Keratinocyte (primary cell): ENCODE results near the gene SPECC1. TPM values are rescaled to one million over a fixed set of nuclear protein-coding genes. Genes with fewer than 3 reads are reported as not detected.

ENCODE experiments used
- DNase-seq: peaks from one replicate; pipeline ENCODE4 v3.0.0-alpha.2; 2011; ENCODE audit warnings: low read depth, missing footprints, low spot score
- FAIRE-seq: peaks from 2 replicates; lab custom pipeline; 2011; peaks lifted over from hg19 to GRCh38; lab: Jason Lieb, UNC
- H2AFZ ChIP-seq: 2 replicates; pipeline ENCODE4 v1.6.0; 2012; ENCODE audit warnings: low read length, control low read depth, inconsistent platforms; ENCODE audit not compliant: control insufficient read depth
- H3K27ac ChIP-seq: 2 replicates; pipeline ENCODE4 v1.5.1; 2011; ENCODE audit warnings: low read length; ENCODE audit not compliant: control insufficient read depth, insufficient read depth
- H3K27me3 ChIP-seq: 3 replicates; pipeline ENCODE4 v1.6.0; 2011; ENCODE audit warnings: low read length; ENCODE audit not compliant: control insufficient read depth, insufficient read depth; ENCODE audit errors: extremely low read depth
- H3K36me3 ChIP-seq, 2 experiments: 2 replicates in 1 of 2; 3 replicates in 1 of 2; pipeline ENCODE4 v1.5.1; 2011; ENCODE audit warnings: low read length in 2 of 2, mild to moderate bottlenecking in 1 of 2; ENCODE audit not compliant: control insufficient read depth in 2 of 2, insufficient read depth in 2 of 2; ENCODE audit errors: extremely low read depth in 1 of 2
- H3K4me1 ChIP-seq: 3 replicates; pipeline ENCODE4 v1.5.1; 2011; ENCODE audit warnings: low read length; ENCODE audit not compliant: control insufficient read depth, insufficient read depth; ENCODE audit errors: extremely low read depth
- H3K4me2 ChIP-seq: 3 replicates; pipeline ENCODE4 v1.6.0; 2011; ENCODE audit warnings: low read depth, low read length; ENCODE audit not compliant: control insufficient read depth, insufficient read depth; ENCODE audit errors: extremely low read depth
- H3K4me3 ChIP-seq, 3 experiments: fragments of 200-600 bp in 1 of 3; sonication (generic) in 1 of 3; 2 replicates in 2 of 3; 3 replicates in 1 of 3; pipeline ENCODE4 v1.5.1; 2011 to 2016; ENCODE audit warnings: low read length in 3 of 3, mild to moderate bottlenecking in 3 of 3, control low read depth in 2 of 3, inconsistent platforms in 1 of 3, low read depth in 1 of 3, mixed read lengths in 1 of 3, mixed run types in 1 of 3, moderate library complexity in 1 of 3; ENCODE audit not compliant: control insufficient read depth in 2 of 3, insufficient read depth in 2 of 3; ENCODE audit errors: extremely low read depth in 1 of 3
- H3K79me2 ChIP-seq: 2 replicates; pipeline ENCODE4 v1.6.0; 2012; ENCODE audit warnings: low read length; ENCODE audit not compliant: control insufficient read depth, insufficient read depth
- H3K9ac ChIP-seq: 3 replicates; pipeline ENCODE4 v1.6.0; 2011; ENCODE audit warnings: low read length; ENCODE audit not compliant: control insufficient read depth, insufficient read depth; ENCODE audit errors: extremely low read depth
- H3K9me1 ChIP-seq: 3 replicates; pipeline ENCODE4 v1.6.0; 2011; ENCODE audit warnings: low read length; ENCODE audit not compliant: control insufficient read depth, insufficient read depth; ENCODE audit errors: extremely low read depth
- H3K9me3 ChIP-seq: 2 replicates; pipeline ENCODE4 v1.5.1; 2012; ENCODE audit warnings: low read depth, low read length; ENCODE audit not compliant: control insufficient read depth
- H4K20me1 ChIP-seq: 3 replicates; pipeline ENCODE4 v1.6.0; 2011; ENCODE audit warnings: low read length; ENCODE audit not compliant: control insufficient read depth, insufficient read depth; ENCODE audit errors: extremely low read depth
- EZH2 ChIP-seq: IDR thresholded peaks from one replicate; pipeline ENCODE4 v1.6.1; 2012; ENCODE audit warnings: inconsistent platforms, mild to moderate bottlenecking, low read length, moderate library complexity
- dilution Hi-C: fragments of 300-500 bp; cut with MboI; formaldehyde crosslinking; loops from one replicate; pipeline ENCODE4 v1.7.0; 2020; ENCODE audit warnings: low sequenced_read_pairs; ENCODE audit not compliant: extremely low pct_ligation_motif_present
- polyA plus RNA-seq, 5 experiments: library from polyadenylated mRNA; depleted of rRNA in 3 of 5; stranded (reverse) in 3 of 5; stranded (forward) in 1 of 5; unstranded in 1 of 5; fragments of >200 nt; gene quantifications; 1 replicate in 1 of 5; 2 replicates in 3 of 5; 3 replicates in 1 of 5; pipeline versions ENCODE4 v1.2.1 to v1.2.3, GENCODE V29; 2011 to 2012; ENCODE audit warnings: missing spikeins in 2 of 5, low read depth in 1 of 5, low replicate concordance in 1 of 5
- TF ChIP-seq, protein P1 (sequence below), 3 experiments: IDR thresholded peaks in 1 of 3; conservative IDR thresholded peaks in 1 of 3; optimal IDR thresholded peaks in 1 of 3; 2 replicates in 2 of 3; 3 replicates in 1 of 3; pipeline versions ENCODE3 to v1.5.1; 2011; ENCODE audit warnings: low read length in 3 of 3, mild to moderate bottlenecking in 3 of 3, moderate library complexity in 2 of 3, control low read depth in 1 of 3, inconsistent platforms in 1 of 3; ENCODE audit not compliant: insufficient read depth in 2 of 3; ENCODE audit errors: extremely low read depth in 1 of 3

SPECC1 gene
- polyA plus RNA-seq, 1 donor (not counting 4 experiments of a cell fraction or from before 2014, with no cell fraction given): 20.9 TPM

DNA sequence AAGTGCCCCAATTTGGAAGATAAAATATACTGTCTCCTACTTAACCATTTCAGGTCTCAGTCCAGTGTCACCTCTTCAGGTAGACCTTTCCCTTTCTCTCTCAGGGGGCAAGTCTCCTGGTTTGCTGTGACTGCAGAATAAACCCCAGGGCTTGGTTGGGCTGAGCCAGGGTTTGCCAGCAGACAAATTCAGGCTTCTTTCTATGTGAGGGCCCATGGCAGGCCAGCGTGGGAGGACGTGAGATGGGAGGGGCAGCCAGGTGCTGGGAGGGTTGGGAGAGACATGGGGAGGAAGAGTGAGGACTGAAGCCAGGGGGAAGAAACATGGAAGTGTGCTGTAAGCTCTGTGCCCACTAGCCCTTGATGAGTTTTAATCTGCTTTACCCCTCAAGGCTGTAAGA, 163.2 kb downstream of the SPECC1 start:
- Histone ChIP-seq H3K4me2 (no peak overlapping the region), H3K27ac (no peak overlapping the region), H3K36me3 (no peaks in the 10 kb centered on the region), H3K27me3 (no peaks in the 10 kb centered on the region), H3K9me1 (peaks cover 4% of the 10 kb centered on the region), H3K4me3 (no peak overlapping the region), H3K79me2 (peaks cover 46% of the 10 kb centered on the region), H3K9ac (no peak overlapping the region), H3K4me1 (peaks cover 7% of the 10 kb centered on the region), H4K20me1 (no peaks in the 10 kb centered on the region), H3K9me3 (no peaks in the 10 kb centered on the region), H2AFZ (no peak overlapping the region)
- DNase-seq (no peak), FAIRE-seq (no peak)
- dilution Hi-C loops: no loop called here
- TF ChIP-seq EZH2: no peak
- TF ChIP-seq, protein P1, sequence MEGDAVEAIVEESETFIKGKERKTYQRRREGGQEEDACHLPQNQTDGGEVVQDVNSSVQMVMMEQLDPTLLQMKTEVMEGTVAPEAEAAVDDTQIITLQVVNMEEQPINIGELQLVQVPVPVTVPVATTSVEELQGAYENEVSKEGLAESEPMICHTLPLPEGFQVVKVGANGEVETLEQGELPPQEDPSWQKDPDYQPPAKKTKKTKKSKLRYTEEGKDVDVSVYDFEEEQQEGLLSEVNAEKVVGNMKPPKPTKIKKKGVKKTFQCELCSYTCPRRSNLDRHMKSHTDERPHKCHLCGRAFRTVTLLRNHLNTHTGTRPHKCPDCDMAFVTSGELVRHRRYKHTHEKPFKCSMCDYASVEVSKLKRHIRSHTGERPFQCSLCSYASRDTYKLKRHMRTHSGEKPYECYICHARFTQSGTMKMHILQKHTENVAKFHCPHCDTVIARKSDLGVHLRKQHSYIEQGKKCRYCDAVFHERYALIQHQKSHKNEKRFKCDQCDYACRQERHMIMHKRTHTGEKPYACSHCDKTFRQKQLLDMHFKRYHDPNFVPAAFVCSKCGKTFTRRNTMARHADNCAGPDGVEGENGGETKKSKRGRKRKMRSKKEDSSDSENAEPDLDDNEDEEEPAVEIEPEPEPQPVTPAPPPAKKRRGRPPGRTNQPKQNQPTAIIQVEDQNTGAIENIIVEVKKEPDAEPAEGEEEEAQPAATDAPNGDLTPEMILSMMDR (optimal IDR thresholded peaks at IDR 0.05 in 1 of 3, IDR thresholded peaks at IDR 0.05 in 1 of 3, conservative IDR thresholded peaks at IDR 0.05 in 1 of 3; ENCODE audit: extremely low read depth in 1 of 3, insufficient read depth in 2 of 3, low read length in 3 of 3): no peak

- dilution Hi-C loops: no loop called here
Observed at GRCh38 chr17:20173091-20173490, 163.9 kb downstream of the SPECC1 start.

More at GRCh38 chr17:20173091-20173490, 163.9 kb downstream of the SPECC1 start:
- Histone ChIP-seq H3K27me3 (no peaks in the 10 kb centered on the region), H3K4me3 (no peak overlapping the region), H3K4me1 (peaks cover 7% of the 10 kb centered on the region), H2AFZ (no peak overlapping the region), H4K20me1 (no peaks in the 10 kb centered on the region), H3K9me1 (peaks cover 4% of the 10 kb centered on the region), H3K36me3 (no peaks in the 10 kb centered on the region), H3K27ac (no peak overlapping the region), H3K79me2 (peaks cover 46% of the 10 kb centered on the region), H3K9me3 (no peaks in the 10 kb centered on the region), H3K4me2 (no peak overlapping the region), H3K9ac (no peak overlapping the region)
- no peak for TF ChIP-seq EZH2
- TF ChIP-seq, protein P1 (optimal IDR thresholded peaks at IDR 0.05 in 1 of 3, IDR thresholded peaks at IDR 0.05 in 1 of 3, conservative IDR thresholded peaks at IDR 0.05 in 1 of 3; ENCODE audit: extremely low read depth in 1 of 3, insufficient read depth in 2 of 3, low read length in 3 of 3): no peak
- FAIRE-seq: no peak
- DNase-seq: no peak
